AG09319 (cell line): ENCODE measurements around the gene LSAMP.
A peak's percentile ranks its signal among the peaks of the same experiment; 100 is the strongest.

ENCODE experiments used
- DNase-seq: peaks from one replicate; pipeline ENCODE4 v3.0.0-alpha.2; 2010; ENCODE audit warnings: low read depth; ENCODE audit errors: extremely low read depth
- CTCF ChIP-seq: IDR thresholded peaks from 2 replicates; pipeline ENCODE4 v1.5.1; 2011; ENCODE audit warnings: low read depth, mild to moderate bottlenecking, inconsistent platforms, low read length, moderate library complexity

Gene LSAMP

GRCh38 chr3:115828401-115828800 is 616.9 kb downstream of the LSAMP start:
- no peak for TF ChIP-seq CTCF
- no peak for DNase-seq

- no peak for DNase-seq
- no peak for TF ChIP-seq CTCF
Observed at GRCh38 chr3:115827495-115827894, 617.8 kb downstream of the LSAMP start.

GRCh38 chr3:115825046-115825445 is 620.2 kb downstream of the LSAMP start:
- no peak for TF ChIP-seq CTCF
- DNase-seq = no peak

- TF ChIP-seq CTCF = no peak
- DNase-seq = no peak
Observed at GRCh38 chr3:115823083-115823482, 622.2 kb downstream of the LSAMP start.

GRCh38 chr3:115822579-115822978 is 622.7 kb downstream of the LSAMP start:
- no peak for DNase-seq
- TF ChIP-seq CTCF = no peak

GRCh38 chr3:115819785-115820384 is 625.4 kb downstream of the LSAMP start:
- DNase-seq = peak; percentile 69
- TF ChIP-seq CTCF = peak; percentile 99

- peak; percentile 86 for TF ChIP-seq CTCF
- DNase-seq = no peak
Observed at GRCh38 chr3:115814778-115815380, 630.4 kb downstream of the LSAMP start.
